A172 (cell line): ENCODE measurements around the gene CRYZ. TPM values are rescaled to one million over a fixed set of nuclear protein-coding genes. Genes with fewer than 3 reads are reported as not detected.
A peak's percentile ranks its signal among the peaks of the same experiment; 100 is the strongest.

Source experiments
- DNase-seq: peaks from one replicate; pipeline ENCODE4 v3.0.0-alpha.2; 2015; ENCODE audit warnings: low spot score
- total RNA-seq: library from RNA; depleted of rRNA; stranded (reverse); fragments of >200 nt; shearing (Covaris generic); gene quantifications from 2 replicates; pipeline ENCODE4 v1.2.3, GENCODE V29; 2014

The CRYZ gene
- total RNA-seq, 1 experiment from 2014 or later, result 19.8 TPM

GRCh38 chr1:74731399-74732052, 1.3 kb downstream of the CRYZ start:
- DNase-seq, result no peak

GRCh38 chr1:74729741-74730478, 2.9 kb downstream of the CRYZ start:
- peak; percentile 74 for DNase-seq

GRCh38 chr1:74728736-74729135, 4.1 kb downstream of the CRYZ start:
- DNase-seq, result no peak

GRCh38 chr1:74726063-74726462, 6.8 kb downstream of the CRYZ start:
- DNase-seq, result no peak

- no peak for DNase-seq
Measured at GRCh38 chr1:74717626-74718025, 15.2 kb downstream of the CRYZ start.

DNA sequence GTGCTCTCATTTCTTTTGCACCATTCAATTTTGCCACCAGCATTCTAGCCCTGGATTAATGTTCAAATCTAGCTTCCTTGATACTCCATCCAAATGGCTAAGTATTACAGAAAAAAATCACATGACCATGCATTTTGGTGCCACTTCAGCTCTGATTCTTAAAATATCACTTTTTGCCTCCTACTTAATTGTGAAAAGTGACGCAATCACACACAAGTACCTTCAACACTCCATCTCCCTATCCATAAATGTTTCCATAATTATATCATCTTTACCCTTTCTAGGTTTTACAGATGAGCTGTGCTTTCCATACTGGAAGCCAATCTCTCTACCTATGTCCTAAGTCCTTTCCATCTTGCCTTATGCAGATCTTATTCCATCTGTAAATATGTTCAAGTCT, 16.0 kb downstream of the CRYZ start:
- DNase-seq, result no peak

DNA sequence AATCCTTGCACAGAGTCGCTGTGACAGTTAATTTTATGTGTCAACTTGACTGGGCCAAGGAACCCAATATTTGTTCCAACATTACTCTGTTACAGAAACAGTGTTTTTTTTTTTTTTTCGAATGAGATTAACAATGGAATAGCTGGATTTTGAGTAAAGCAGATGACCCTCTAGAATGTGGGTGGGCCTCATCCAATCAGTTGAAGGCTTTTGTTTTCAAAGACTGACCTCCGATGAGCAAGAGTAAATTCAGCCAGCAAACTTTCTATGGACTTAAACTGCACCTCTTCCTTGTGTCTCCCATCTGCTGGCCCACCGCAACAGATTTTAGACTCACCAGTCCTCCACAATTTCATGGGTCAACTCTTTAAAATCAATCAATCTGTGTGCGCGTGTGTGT, 17.0 kb downstream of the CRYZ start:
- DNase-seq, result no peak

DNA sequence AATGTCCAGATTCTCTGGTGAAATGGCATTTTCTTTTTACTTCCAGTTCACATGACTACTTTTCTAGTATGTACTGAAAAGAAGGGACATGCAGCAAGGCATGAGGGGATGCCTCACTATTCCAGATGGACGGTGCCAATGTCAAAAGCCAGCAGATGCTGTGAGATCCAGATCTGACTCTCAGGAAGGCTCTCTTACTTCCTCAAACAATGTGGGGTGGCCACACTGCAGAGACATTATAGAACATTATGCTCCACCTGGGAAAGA, 17.7 kb downstream of the CRYZ start:
- DNase-seq, result no peak

- no peak for DNase-seq
Measured at GRCh38 chr1:74714429-74715235, 18.2 kb downstream of the CRYZ start.

DNA sequence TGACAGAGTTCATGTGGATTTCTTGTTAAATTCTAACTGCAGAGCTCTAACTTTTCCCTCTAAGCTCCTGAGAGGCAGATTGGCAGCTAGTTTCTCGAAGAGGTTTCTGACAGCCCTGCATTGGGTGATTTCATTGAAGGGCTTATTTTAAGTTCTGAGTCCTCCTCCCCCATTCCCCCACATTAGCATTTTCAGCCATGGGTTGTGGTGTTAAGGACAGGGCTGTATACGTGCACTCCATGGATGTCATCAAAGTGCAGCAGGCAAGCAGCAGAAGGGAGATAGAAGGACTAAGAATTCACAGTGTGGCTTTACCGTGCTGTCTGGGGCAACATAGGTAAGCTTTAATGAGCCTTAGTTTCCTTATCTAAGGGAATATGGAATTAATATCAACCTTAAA, 19.0 kb downstream of the CRYZ start:
- no peak for DNase-seq

GRCh38 chr1:74712881-74713280, 20.0 kb downstream of the CRYZ start:
- DNase-seq, result no peak

DNA sequence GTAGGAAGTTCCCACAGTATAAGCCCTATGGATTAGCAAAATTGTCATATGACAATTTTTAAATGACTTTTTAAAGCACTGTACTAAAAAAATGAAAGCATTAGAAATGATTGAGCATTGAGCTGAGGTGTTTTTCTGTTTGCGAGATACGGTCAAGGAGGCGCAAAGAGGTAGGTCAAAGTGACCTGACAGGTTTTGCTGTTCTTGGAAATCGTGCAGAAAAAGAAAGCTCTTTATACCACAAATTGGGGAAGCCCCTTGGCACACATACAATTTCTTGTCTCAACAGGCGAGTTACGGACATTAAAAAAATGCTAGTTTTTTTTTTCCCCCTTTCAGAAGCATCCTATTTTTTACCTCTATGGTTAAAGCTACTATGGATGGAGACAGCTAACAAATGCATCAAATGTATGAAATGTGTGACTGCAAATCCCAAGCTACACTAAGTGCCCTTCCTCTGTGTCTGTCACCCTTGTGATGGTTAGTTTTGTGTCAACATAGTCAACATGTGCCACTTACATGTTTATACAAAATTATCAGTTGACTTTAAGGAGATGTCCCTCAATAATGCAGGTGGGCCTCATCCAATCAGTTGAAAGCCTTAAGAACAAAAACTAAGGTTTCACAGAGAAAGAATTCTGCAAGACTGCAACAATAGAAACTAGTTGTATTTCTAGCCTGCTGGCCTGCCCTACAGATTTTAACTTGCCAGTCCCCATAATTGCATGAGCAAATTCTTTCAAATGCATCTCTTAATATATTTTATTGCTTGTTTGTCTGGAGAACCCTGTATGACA, 29.3 kb downstream of the CRYZ start:
- no peak for DNase-seq

- no peak for DNase-seq
Measured at GRCh38 chr1:74699331-74699730, 33.5 kb downstream of the CRYZ start.

DNA sequence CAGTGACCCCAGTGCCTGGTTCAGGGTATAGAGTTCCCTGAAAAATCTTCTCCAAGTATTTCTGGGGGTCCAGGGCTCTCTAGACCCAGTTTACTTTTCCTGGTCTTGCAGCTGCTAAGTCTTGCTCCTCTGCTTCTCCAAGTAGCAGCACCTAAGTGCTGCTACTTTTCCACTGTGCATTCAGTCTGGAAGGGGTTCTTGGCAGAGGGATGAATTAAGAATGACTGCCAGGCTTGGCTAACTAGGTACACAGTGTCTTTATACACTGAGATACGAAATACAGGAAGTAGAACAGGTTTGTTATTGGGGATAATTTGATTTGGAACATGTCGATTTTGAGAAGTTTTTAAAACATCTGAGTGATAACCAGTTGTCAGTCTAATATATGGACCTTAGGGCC, 35.0 kb downstream of the CRYZ start:
- no peak for DNase-seq

- peak; percentile 1 for DNase-seq
Measured at GRCh38 chr1:74693473-74693872, 39.4 kb downstream of the CRYZ start.

DNA sequence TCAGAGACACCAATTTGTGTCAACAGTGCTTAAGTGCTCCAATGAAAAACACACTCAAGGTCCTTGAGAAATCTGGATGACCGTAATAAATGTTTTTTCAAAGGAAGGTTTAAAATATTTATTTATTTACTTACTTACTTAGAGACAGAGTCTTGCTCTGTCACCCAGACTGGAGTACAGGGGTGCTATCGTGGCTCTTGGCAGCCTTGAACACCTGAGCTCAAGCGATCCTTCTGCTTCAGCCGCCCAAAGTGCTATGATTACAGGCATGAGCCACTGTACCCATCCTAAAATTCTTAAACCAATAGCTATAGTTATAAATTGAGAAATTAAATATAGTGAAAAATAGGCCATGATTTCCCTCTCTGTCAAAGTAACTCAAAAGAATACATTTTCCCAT, 41.9 kb downstream of the CRYZ start:
- no peak for DNase-seq

DNA sequence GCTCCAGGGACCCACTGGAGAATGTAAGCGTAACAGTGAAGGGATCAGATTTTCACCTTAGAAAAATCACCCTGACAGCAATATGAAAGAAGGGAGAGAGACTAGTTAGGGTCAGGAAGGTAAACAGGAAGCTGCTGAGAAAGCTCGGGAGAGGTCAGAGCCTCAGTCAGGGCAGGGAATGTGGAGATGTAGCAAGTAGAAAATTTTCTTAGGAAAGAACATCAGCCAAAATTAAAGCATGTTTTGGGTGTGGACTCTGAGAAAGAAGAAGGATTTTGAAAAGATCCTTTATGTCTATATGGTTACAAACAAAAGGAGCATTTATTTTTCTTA, 42.5 kb downstream of the CRYZ start:
- no peak for DNase-seq

GRCh38 chr1:74689621-74690363, 43.1 kb downstream of the CRYZ start:
- DNase-seq, result peak; percentile 7

DNA sequence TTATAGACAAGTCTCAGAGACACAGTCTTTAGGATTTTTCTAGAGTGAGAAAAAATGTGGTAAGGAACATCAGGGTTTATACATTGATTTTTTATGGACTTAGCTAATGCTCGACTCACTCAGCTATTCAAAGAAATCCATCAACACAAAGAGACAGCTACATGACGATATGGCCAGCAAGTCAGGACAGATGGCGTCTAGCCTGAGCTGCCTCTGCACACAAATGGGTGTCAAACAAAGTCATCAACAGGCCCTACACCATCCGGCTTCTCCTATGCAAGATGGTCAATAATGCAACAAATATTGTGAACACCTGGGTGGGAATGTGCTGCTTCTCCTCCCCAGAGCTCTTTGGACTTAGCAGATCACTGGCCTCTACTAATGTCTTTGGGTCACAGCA, 45.9 kb downstream of the CRYZ start:
- DNase-seq, result no peak

- no peak for DNase-seq
Measured at GRCh38 chr1:74684301-74684700, 48.5 kb downstream of the CRYZ start.

GRCh38 chr1:74683656-74684055, 49.2 kb downstream of the CRYZ start:
- DNase-seq, result no peak

DNA sequence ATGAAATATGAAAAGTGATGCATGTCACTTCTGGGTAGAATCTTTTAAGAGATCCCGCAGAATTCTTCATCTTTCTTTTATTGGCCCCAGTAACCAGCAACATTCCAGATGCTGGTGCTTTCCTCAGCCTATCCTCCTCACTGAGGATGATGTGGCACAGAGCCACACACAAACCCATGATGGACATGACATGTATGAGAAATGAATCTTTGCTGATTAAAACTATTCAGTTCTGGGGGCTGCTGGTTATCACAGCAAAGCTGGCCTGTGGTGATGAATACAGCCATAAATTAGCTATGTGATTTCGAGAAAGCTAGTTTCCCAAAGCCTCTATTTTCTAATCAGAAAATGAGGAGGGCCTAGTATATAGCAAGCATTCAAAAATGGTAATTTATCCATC, 51.0 kb downstream of the CRYZ start:
- DNase-seq, result no peak
